ENCODE results near the gene ID3. TPM values are rescaled to one million over a fixed set of nuclear protein-coding genes. Genes with fewer than 3 reads are reported as not detected.

Gene ID3
- total and polyA plus RNA-seq, 9 of the 15 experiments (the other 6 are each of a cell fraction or from before 2014, with no cell fraction given) = 6.8 to 59.8 (median 23.5) TPM

DNA sequence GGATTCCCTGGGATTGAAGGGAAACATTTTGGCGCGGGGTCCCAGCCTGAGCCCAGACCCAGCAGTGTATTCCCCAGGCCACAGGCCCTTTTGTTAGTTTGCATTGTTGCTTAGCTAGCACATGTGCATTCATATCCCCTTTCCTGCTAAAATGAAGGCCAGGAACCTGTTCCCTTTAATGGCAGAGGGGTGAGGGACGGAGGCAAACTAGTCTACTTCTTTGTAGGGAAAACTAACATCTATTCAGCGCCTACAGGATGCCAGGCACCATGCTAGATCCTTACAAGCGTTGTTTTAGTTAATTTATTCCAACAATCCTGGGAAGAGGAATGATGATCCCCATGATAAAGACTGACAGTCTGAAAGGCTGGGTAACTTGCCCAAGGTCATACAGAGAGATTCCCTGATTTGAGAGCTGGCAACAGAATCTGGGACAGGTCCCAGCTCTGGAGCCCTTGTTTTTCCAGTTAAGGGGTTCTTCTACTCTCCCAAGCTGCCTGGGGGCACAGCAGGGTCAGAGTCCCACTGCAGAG lies 27.7 kb downstream of the ID3 start (continued):
- TF ChIP-seq EZH2 (IDR thresholded peaks at IDR 0.05; ENCODE audit: borderline replicate concordance, low read depth, low read length) (no peak), SRSF7 (optimal IDR thresholded peaks at IDR 0.05; ENCODE audit: low read depth, low read length) (no peak), KLF13 (tag; IDR thresholded peaks at IDR 0.05; ENCODE audit: borderline replicate concordance, low read depth) (no peak), PHF8 (IDR thresholded peaks at IDR 0.05; ENCODE audit: borderline replicate concordance, low read length) (peak; percentile 54; the same call in 1 of the 2 replicates), MTA1 (IDR thresholded peaks at IDR 0.05; ENCODE audit: borderline replicate concordance) (no peak), MBD1 (CRISPR knock-in tag; IDR thresholded peaks at IDR 0.05) (no peak), ZNF79 (CRISPR knock-in tag; IDR thresholded peaks at IDR 0.05; ENCODE audit: low read depth) (no peak), MYC (IDR thresholded peaks at IDR 0.05; ENCODE audit: low read depth, low read length) (no peak), MYC (CRISPR knock-in tag; IDR thresholded peaks at IDR 0.05; ENCODE audit: borderline replicate concordance, low read depth) (no peak), DIDO1 (tag; IDR thresholded peaks at IDR 0.05; ENCODE audit: low read depth) (no peak), CXXC5 (CRISPR knock-in tag; IDR thresholded peaks at IDR 0.05) (no peak), CHD4 (IDR thresholded peaks at IDR 0.05; ENCODE audit: insufficient read depth, insufficient replicate concordance, low read depth, low read length, poor library complexity, severe bottlenecking) (no peak), ZFX (CRISPR knock-in tag; IDR thresholded peaks at IDR 0.05) (peak; percentile 11; the same call in 1 of the 2 replicates), BHLHE40 (IDR thresholded peaks at IDR 0.05; ENCODE audit: low read length) (no peak), NR2F6 (CRISPR knock-in tag; IDR thresholded peaks at IDR 0.05) (no peak), HIVEP1 (CRISPR knock-in tag; IDR thresholded peaks at IDR 0.05) (no peak), EP400 (IDR thresholded peaks at IDR 0.05) (0 out of 2 replicates have a peak, but pooled peaks have one; percentile 5), ZNF785 (CRISPR knock-in tag; IDR thresholded peaks at IDR 0.05) (no peak), ZNF511 (CRISPR knock-in tag; IDR thresholded peaks at IDR 0.05) (no peak), HNRNPLL (IDR thresholded peaks at IDR 0.05; ENCODE audit: low read depth, low read length, poor library complexity, severe bottlenecking) (no peak), ZNF445 (CRISPR knock-in tag; IDR thresholded peaks at IDR 0.05; ENCODE audit: low read depth) (no peak)
- TF ChIP-seq, protein P1, sequence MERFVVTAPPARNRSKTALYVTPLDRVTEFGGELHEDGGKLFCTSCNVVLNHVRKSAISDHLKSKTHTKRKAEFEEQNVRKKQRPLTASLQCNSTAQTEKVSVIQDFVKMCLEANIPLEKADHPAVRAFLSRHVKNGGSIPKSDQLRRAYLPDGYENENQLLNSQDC (CRISPR knock-in tag; IDR thresholded peaks at IDR 0.05) = no peak
- TF ChIP-seq, protein P2, sequence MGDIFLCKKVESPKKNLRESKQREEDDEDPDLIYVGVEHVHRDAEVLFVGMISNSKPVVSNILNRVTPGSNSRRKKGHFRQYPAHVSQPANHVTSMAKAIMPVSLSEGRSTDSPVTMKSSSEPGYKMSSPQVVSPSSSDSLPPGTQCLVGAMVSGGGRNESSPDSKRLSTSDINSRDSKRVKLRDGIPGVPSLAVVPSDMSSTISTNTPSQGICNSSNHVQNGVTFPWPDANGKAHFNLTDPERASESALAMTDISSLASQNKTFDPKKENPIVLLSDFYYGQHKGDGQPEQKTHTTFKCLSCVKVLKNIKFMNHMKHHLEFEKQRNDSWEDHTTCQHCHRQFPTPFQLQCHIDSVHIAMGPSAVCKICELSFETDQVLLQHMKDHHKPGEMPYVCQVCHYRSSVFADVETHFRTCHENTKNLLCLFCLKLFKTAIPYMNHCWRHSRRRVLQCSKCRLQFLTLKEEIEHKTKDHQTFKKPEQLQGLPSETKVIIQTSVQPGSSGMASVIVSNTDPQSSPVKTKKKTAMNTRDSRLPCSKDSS (IDR thresholded peaks at IDR 0.05; ENCODE audit: low read depth, partially characterized antibody) = no peak
- TF ChIP-seq, protein P3, sequence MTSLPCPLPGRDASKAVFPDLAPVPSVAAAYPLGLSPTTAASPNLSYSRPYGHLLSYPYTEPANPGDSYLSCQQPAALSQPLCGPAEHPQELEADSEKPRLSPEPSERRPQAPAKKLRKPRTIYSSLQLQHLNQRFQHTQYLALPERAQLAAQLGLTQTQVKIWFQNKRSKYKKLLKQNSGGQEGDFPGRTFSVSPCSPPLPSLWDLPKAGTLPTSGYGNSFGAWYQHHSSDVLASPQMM (CRISPR knock-in tag; IDR thresholded peaks at IDR 0.05) = no peak
